ENCODE data around the gene DBF4.
"Not testable (repeated sequence)": the region's sequence is repeated elsewhere in the genome, so short reads cannot be mapped to it uniquely, and the experiment has no call there.

The DBF4 gene

GRCh38 chr7:87885018-87885417, 8.7 kb downstream of the DBF4 start:
- DNase-seq = no peak

GRCh38 chr7:87886875-87887274, 10.6 kb downstream of the DBF4 start:
- peak; percentile 51 for DNase-seq

DNA sequence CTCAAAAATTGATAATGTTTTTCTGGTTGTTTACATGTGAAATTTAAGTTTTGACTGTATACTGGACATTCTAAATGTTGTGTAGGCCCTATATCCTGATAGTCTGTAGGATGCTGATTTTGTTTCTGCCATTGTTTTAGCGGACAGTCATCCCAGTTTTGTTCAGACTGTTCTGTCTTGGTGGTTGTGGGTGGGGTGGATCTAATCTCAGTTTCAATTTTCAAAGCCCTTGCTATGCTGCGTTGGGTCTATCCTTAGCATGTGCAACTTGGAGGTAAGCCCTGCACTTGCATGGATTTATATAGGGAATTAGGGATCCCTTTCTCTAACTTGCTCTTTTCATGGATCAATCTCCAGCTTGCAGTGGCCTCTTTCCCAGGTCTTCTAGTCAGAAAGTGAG, 19.1 kb downstream of the DBF4 start:
- no peak for DNase-seq

- no peak for DNase-seq
Observed at GRCh38 chr7:87899255-87899654, 23.0 kb downstream of the DBF4 start.

GRCh38 chr7:87907136-87907906, 31.0 kb downstream of the DBF4 start:
- DNase-seq = not testable (repeated sequence)

- DNase-seq = not testable (repeated sequence)
Observed at GRCh38 chr7:87908814-87909213, 32.5 kb downstream of the DBF4 start.

DNA sequence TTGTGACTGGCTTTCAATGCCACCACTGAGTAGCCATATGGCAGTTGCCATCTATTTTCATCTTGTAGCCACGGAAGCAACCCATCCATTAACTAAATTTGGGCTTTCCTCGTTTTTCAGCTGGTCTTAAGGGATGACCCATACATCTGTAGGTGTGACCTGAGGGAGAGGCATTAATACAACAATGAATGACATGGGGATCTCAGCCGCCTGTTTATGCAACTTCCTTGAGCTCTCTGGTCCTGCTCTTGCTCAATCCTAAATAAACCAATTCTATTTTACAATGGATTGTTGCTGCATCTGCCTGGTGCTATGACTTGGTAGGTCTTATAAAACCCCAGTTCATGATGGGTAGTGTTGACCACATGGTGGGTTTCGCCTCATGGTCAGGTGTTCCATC, 35.8 kb downstream of the DBF4 start:
- no peak for DNase-seq

GRCh38 chr7:87918740-87919139, 42.4 kb downstream of the DBF4 start:
- DNase-seq = no peak

DNA sequence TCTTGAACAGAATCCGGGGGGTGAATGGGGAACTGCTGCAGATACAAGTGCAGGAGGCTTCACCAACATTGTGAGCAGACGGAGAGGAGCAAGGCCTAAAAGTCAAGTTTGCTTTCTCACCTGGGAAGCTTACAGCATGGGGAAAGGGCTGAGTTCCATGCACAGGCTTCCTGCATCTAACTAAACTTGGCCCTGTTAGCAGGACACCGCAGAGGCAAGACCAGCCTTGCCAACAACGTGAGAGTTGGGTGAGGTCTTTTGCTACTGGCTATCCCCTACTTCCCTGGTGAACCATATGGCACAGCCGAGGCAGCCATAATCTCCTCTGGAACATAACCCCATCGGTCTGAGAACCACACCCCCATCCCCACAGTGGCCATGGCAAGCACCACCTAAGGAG, 43.6 kb downstream of the DBF4 start:
- DNase-seq = no peak

DNA sequence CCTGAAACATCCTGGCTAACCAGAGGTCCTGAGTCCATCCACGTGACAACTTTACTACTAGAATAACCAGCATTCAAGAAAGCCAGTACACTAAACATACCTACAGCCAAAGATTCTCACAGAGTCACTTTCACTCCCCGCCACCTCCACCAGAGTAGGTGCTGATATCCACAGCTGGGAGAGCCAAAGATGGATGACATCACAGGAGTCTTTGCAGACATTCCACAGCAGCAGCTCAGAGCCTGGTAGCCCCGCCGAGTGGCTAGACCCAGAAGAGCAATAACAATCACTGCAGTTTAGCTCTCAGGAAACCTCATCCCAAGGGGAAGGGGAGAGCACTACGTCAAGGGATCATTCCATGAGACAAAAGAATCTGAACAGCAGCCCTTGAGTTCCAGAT, 44.3 kb downstream of the DBF4 start:
- DNase-seq = peak; percentile 5

- not testable (repeated sequence) for DNase-seq
Observed at GRCh38 chr7:87922759-87923395, 46.6 kb downstream of the DBF4 start.

DNA sequence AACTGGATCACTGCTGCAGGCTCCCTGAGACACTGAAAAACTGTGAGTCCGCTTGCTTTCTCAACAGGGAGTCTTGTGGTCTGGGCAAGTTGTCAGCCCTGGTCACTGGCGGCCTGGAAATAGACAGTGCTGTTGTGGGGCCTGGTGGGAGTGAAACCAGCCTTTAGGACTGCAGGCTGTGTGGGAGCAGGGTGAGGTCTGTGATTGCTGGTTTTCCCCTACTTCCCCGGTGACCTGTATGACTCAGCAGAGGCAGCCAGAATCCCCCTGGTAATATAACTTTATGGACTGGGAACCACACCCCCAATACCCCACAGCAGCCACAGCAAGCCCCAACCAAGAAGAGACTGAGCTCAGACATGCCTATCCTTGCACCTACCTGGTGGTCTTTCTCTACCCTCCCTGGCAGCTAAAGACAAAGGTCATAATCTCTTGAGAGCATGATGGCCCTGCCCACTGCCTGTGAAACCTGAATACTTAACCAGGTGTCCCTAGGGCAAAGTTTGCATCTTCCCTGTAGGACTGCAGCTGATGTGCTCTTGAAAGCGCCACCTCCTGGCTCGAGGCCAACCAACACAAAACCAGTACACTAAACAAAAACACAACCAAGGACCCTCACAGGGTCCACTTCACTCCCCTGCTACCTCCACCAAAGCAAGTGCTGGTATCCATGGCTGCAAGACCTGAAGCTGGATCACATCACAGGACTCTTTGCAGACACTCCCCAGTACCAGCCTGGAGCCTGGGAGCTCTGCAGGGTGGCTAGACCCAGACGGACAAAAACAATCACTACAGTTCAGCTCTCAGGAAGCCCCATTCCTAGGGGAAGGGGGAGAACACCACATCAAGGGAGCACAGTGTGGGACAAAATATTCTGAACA, 50.5 kb downstream of the DBF4 start:
- DNase-seq = peak; percentile 55

DNA sequence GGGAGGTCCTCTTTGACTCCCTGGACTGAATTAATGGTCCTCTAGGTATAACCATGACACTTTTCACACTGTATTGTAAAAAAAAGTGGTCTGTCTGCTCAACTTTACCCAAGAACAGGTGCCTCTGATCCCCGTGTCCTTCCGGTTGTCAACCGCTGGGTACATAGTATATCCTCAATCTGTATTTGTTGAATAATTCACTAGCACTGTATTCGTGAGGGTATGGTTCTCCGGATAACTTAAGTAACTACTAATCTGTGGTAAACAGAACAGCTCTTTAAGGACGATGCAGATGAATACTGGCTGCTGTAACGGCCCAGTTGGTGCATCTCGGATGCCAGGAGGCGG, 57.3 kb downstream of the DBF4 start:
- DNase-seq = no peak

GRCh38 chr7:87933953-87934698, 57.8 kb downstream of the DBF4 start, which contains the start of gene ADAM22:
ADAM22 (plus strand) TSS chr7:87934251; CDS start chr7:87934466, 215 bp downstream.
- DNase-seq = peak; percentile 86

DNA sequence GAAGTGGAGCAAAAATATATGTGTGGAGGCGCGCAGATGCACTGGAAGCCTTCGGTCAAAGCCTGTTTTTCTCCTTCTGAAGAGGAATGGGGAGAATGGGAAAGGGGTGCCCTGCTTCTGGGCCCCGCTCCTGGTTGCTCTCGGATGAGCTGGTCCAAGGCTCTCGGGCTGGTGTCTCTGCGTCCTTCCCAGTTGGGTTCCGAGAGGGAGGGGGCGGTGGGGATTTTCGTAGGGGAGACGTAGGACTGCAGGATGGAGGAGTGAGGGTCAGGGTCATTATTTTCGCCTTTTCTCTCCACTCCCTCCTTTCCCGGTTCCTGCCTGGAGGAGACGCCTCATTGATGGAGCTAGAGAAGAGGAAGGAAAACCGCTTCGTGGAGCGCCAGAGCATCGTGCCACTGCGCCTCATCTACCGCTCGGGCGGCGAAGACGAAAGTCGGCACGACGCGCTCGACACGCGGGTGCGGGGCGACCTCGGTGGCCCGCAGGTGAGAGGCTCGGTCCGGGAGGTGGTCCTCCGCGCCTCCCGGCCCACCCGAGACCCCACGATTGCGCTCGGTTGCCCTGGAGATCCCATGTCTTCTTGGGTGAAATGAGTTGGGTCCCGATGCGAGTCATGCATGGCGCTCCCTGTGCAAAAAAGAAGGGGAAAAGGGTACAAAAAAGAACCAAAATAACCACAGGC, 58.5 kb downstream of the DBF4 start:
- DNase-seq = peak; percentile 13

DNA sequence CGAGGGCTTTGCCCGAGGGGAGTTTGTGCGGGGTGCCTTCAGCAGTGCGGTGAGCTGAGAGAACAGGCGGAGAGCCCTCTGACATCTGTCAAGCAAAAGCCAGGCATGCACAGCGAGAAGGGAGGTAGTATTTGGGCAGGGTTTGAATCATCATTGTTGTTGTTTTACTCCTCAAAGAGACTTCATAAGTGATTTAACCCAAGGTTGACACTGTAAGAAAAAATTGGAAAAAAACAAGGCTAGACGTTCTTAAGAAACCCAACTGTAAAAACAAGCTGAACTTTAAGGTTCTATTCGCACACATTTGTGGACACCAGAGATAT, 59.1 kb downstream of the DBF4 start:
- no peak for DNase-seq

DNA sequence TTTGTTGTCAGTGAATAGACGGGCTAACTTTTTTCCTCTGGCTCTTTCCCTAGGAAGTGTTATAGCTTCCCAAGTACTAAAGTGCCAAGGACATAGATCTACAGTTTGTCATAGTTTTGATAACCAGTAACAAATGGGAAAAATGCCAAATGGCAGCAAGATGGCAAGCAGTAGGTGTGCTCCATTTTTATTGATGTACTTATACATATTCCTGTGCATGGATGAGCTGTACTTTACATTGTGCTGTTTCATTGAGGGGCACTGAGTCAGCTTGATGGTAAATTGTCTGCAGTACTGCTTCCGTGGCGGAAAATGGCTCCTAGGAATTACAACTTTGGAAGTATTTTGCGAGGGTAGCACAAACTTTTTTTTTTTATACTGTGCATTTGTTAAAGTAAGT, 64.8 kb downstream of the DBF4 start:
- DNase-seq = no peak

DNA sequence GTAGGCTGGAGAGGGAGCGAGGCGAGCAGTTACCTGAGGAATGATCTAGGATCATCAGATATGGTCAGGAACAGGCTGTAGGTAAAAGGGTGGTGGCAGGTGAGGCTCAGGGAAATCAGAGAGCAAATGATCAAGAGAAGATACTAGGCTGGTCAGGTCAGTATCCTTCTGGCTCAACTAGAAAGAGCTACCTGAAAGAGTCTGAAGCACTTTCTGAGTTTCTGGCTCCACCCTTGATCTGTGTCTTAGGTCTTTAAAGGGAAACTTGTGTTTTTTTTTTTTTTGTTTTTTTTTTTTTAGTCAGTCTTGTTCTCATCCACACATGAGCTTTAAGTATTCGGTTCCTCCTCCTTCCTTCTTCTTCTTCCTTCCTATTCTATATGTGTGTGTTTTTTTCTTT, 68.3 kb downstream of the DBF4 start:
- DNase-seq = no peak

- DNase-seq = not testable (repeated sequence)
Observed at GRCh38 chr7:87945926-87946325, 69.6 kb downstream of the DBF4 start.

- no peak for DNase-seq
Observed at GRCh38 chr7:87948371-87948770, 72.1 kb downstream of the DBF4 start.

Measured in fibroblast of skin of scalp (primary cell).